Measurements from ENCODE around the gene TREX2. TPM values are rescaled to one million over a fixed set of nuclear protein-coding genes. Genes with fewer than 3 reads are reported as not detected.

Gene TREX2
- total RNA-seq, 1 donor from 2014 or later: 0.80 TPM

- Mint-ChIP-seq H3K27me3 (ENCODE audit: low read depth) (no peaks in the 10 kb centered on the region), H3K4me3 (ENCODE audit: unreplicated experiment) (no peak overlapping the region), H3K4me1 (ENCODE audit: low read depth) (no peaks in the 10 kb centered on the region), H3K9me3 (ENCODE audit: low read depth) (no peaks in the 10 kb centered on the region), H3K27ac (ENCODE audit: unreplicated experiment) (no peak overlapping the region), H3K36me3 (ENCODE audit: low read depth) (no peaks in the 10 kb centered on the region)
- TF ChIP-seq CTCF (IDR thresholded peaks at IDR 0.05): no peak
- DNase-seq (ENCODE audit: low spot score): peak; percentile 91
Observed at GRCh38 chrX:153446950-153447580, 1.2 kb upstream of the TREX2 start.

- no peak for DNase-seq (ENCODE audit: low spot score)
- H3K4me1 Mint-ChIP-seq (ENCODE audit: low read depth): no peaks in the 10 kb centered on the region
- no peak for TF ChIP-seq CTCF (IDR thresholded peaks at IDR 0.05)
- no peak overlapping the region for H3K4me3 Mint-ChIP-seq (ENCODE audit: unreplicated experiment)
- H3K9me3 Mint-ChIP-seq (ENCODE audit: low read depth): no peaks in the 10 kb centered on the region
- H3K27me3 Mint-ChIP-seq (ENCODE audit: low read depth): no peaks in the 10 kb centered on the region
- no peaks in the 10 kb centered on the region for H3K36me3 Mint-ChIP-seq (ENCODE audit: low read depth)
- no peak overlapping the region for H3K27ac Mint-ChIP-seq (ENCODE audit: unreplicated experiment)
Observed at GRCh38 chrX:153446636-153446936, 730 bp upstream of the TREX2 start.

- H3K27ac Mint-ChIP-seq (ENCODE audit: unreplicated experiment): no peak overlapping the region
- no peaks in the 10 kb centered on the region for H3K4me1 Mint-ChIP-seq (ENCODE audit: low read depth)
- H3K9me3 Mint-ChIP-seq (ENCODE audit: low read depth): no peaks in the 10 kb centered on the region
- H3K36me3 Mint-ChIP-seq (ENCODE audit: low read depth): no peaks in the 10 kb centered on the region
- DNase-seq (ENCODE audit: low spot score): peak; percentile 93
- TF ChIP-seq CTCF (IDR thresholded peaks at IDR 0.05): no peak
- H3K4me3 Mint-ChIP-seq (ENCODE audit: unreplicated experiment): no peak overlapping the region
- H3K27me3 Mint-ChIP-seq (ENCODE audit: low read depth): peaks cover 2% of the 10 kb centered on the region
Observed at GRCh38 chrX:153445106-153445855, 575 bp downstream of the TREX2 start.

GRCh38 chrX:153444333-153445011 lies 1.4 kb downstream of the TREX2 start:
- H3K4me1 Mint-ChIP-seq (ENCODE audit: low read depth): no peaks in the 10 kb centered on the region
- DNase-seq (ENCODE audit: low spot score): no peak
- no peak for TF ChIP-seq CTCF (IDR thresholded peaks at IDR 0.05)

GRCh38 chrX:153443476-153444332 lies 2.2 kb downstream of the TREX2 start:
- no peaks in the 10 kb centered on the region for H3K36me3 Mint-ChIP-seq (ENCODE audit: low read depth)
- no peak overlapping the region for H3K4me3 Mint-ChIP-seq (ENCODE audit: unreplicated experiment)
- peaks cover 5% of the 10 kb centered on the region for H3K27me3 Mint-ChIP-seq (ENCODE audit: low read depth)
- peak; percentile 94 for DNase-seq (ENCODE audit: low spot score)
- H3K4me1 Mint-ChIP-seq (ENCODE audit: low read depth): no peaks in the 10 kb centered on the region
- no peak overlapping the region for H3K27ac Mint-ChIP-seq (ENCODE audit: unreplicated experiment)
- no peak for TF ChIP-seq CTCF (IDR thresholded peaks at IDR 0.05)
- no peaks in the 10 kb centered on the region for H3K9me3 Mint-ChIP-seq (ENCODE audit: low read depth)

More at GRCh38 chrX:153444333-153445011, 1.4 kb downstream of the TREX2 start:
- Mint-ChIP-seq H3K27me3 (ENCODE audit: low read depth) (peaks cover 5% of the 10 kb centered on the region), H3K27ac (ENCODE audit: unreplicated experiment) (no peak overlapping the region), H3K9me3 (ENCODE audit: low read depth) (no peaks in the 10 kb centered on the region), H3K36me3 (ENCODE audit: low read depth) (no peaks in the 10 kb centered on the region), H3K4me3 (ENCODE audit: unreplicated experiment) (no peak overlapping the region)
